H9 (cell line): ENCODE measurements around the gene JTB. TPM values are rescaled to one million over a fixed set of nuclear protein-coding genes. Genes with fewer than 3 reads are reported as not detected.

Experiments
- DNase-seq: peaks from one replicate; pipeline ENCODE4 v3.0.0-alpha.2; 2017
- H2AFZ ChIP-seq: one replicate; pipeline ENCODE4 v1.6.1; 2013; ENCODE audit warnings: mild to moderate bottlenecking, low read length, control low read depth, moderate library complexity
- H2AK5ac ChIP-seq: 2 replicates; pipeline ENCODE4 v1.6.1; 2013; ENCODE audit warnings: low read length, control low read depth, mixed read lengths; ENCODE audit not compliant: insufficient read length
- H2BK120ac ChIP-seq: one replicate; pipeline ENCODE4 v1.6.1; 2013; ENCODE audit warnings: low read depth, mild to moderate bottlenecking, low read length, control low read depth, inconsistent platforms; ENCODE audit not compliant: poor library complexity, severe bottlenecking
- H2BK12ac ChIP-seq: 2 replicates; pipeline ENCODE4 v1.6.1; 2013; ENCODE audit warnings: low read length, control low read depth, mixed read lengths, low read depth; ENCODE audit not compliant: insufficient read length
- H2BK15ac ChIP-seq: 2 replicates; pipeline ENCODE4 v1.6.1; 2013; ENCODE audit warnings: low read depth, low read length, control low read depth
- H2BK20ac ChIP-seq: one replicate; pipeline ENCODE4 v1.6.1; 2013; ENCODE audit warnings: low read depth, mild to moderate bottlenecking, low read length, control low read depth, inconsistent platforms; ENCODE audit not compliant: poor library complexity, severe bottlenecking
- H2BK5ac ChIP-seq: 2 replicates; pipeline ENCODE4 v1.6.1; 2013; ENCODE audit warnings: low read length, control low read depth, mixed read lengths; ENCODE audit not compliant: insufficient read length
- H3K14ac ChIP-seq: 2 replicates; pipeline ENCODE4 v1.6.1; 2013; ENCODE audit warnings: low read length, control low read depth; ENCODE audit not compliant: insufficient read depth
- H3K18ac ChIP-seq: 2 replicates; pipeline ENCODE4 v1.6.1; 2013; ENCODE audit warnings: low read depth, mild to moderate bottlenecking, mixed read lengths, low read length, control low read depth; ENCODE audit not compliant: insufficient read length
- H3K23ac ChIP-seq: 2 replicates; pipeline ENCODE4 v1.6.1; 2013; ENCODE audit warnings: low read length, control low read depth, mixed read lengths, low read depth; ENCODE audit not compliant: insufficient read length
- H3K23me2 ChIP-seq: 2 replicates; pipeline ENCODE4 v1.6.1; 2013; ENCODE audit warnings: low read depth, mild to moderate bottlenecking, mixed read lengths, low read length, control low read depth; ENCODE audit not compliant: insufficient read length, poor library complexity, severe bottlenecking
- H3K27ac ChIP-seq: 2 replicates; pipeline ENCODE4 v1.5.1; 2013; ENCODE audit warnings: low read length, control low read depth, mixed read lengths, low read depth; ENCODE audit not compliant: insufficient read length
- H3K27me3 ChIP-seq: 2 replicates; pipeline ENCODE4 v1.6.1; 2013; ENCODE audit warnings: low read length, control low read depth, inconsistent platforms; ENCODE audit not compliant: insufficient read depth
- H3K4ac ChIP-seq: 2 replicates; pipeline ENCODE4 v1.6.1; 2013; ENCODE audit warnings: low read depth, mild to moderate bottlenecking, control low read depth, inconsistent platforms, low read length, moderate library complexity
- H3K4me1 ChIP-seq: 2 replicates; pipeline ENCODE4 v1.6.1; 2013; ENCODE audit warnings: low read length, control low read depth, inconsistent platforms; ENCODE audit not compliant: insufficient read depth
- H3K4me2 ChIP-seq: 2 replicates; pipeline ENCODE4 v1.6.1; 2013; ENCODE audit warnings: low read length, control low read depth, mixed read lengths; ENCODE audit not compliant: insufficient read length, insufficient read depth
- H3K56ac ChIP-seq: 2 replicates; pipeline ENCODE4 v1.6.1; 2013; ENCODE audit warnings: low read depth, mild to moderate bottlenecking, mixed read lengths, low read length, control low read depth; ENCODE audit not compliant: insufficient read length
- H3K79me1 ChIP-seq: 2 replicates; pipeline ENCODE4 v1.6.1; 2013; ENCODE audit warnings: low read depth, mild to moderate bottlenecking, moderate library complexity, low read length, control low read depth, inconsistent platforms; ENCODE audit not compliant: insufficient read depth, poor library complexity, severe bottlenecking
- H3K79me2 ChIP-seq: 2 replicates; pipeline ENCODE4 v1.6.1; 2013; ENCODE audit warnings: low read length, control low read depth, inconsistent platforms; ENCODE audit not compliant: insufficient read depth
- H3K9ac ChIP-seq: 2 replicates; pipeline ENCODE4 v1.6.1; 2013; ENCODE audit warnings: low read length, control low read depth, mixed read lengths; ENCODE audit not compliant: insufficient read length; ENCODE audit errors: extremely low read depth
- H3K9me3 ChIP-seq: one replicate; pipeline ENCODE4 v1.6.1; 2013; ENCODE audit warnings: low read depth, low read length, inconsistent platforms; ENCODE audit not compliant: control insufficient read depth
- H3T11ph ChIP-seq: one replicate; pipeline ENCODE4 v1.6.1; 2013; ENCODE audit warnings: mild to moderate bottlenecking, low read length, control low read depth, inconsistent platforms
- H4K20me1 ChIP-seq: one replicate; pipeline ENCODE4 v1.6.1; 2013; ENCODE audit not compliant: control insufficient read depth, insufficient read length, insufficient read depth
- H4K5ac ChIP-seq: 2 replicates; pipeline ENCODE4 v1.6.1; 2013; ENCODE audit warnings: low read depth, mild to moderate bottlenecking, mixed read lengths, low read length, control low read depth; ENCODE audit not compliant: insufficient read length
- H4K8ac ChIP-seq: replicated peaks from 2 replicates; pipeline ENCODE4 v1.6.1; 2013; ENCODE audit warnings: low read length, control low read depth, mixed read lengths, low read depth; ENCODE audit not compliant: insufficient read length
- H4K91ac ChIP-seq: 2 replicates; pipeline ENCODE4 v1.6.1; 2013; ENCODE audit warnings: low read depth, mild to moderate bottlenecking, moderate library complexity, mixed read lengths, low read length, control low read depth; ENCODE audit not compliant: insufficient read length
- H3K27ac Mint-ChIP-seq, 3 experiments: 2 replicates in 2 of 3; 3 replicates in 1 of 3; pipeline ENCODE4 v1.8.0; 2020 to 2021; ENCODE audit warnings: mixed read lengths in 3 of 3, mild to moderate bottlenecking in 1 of 3, moderate library complexity in 1 of 3
- H3K27me3 Mint-ChIP-seq: 2 replicates; pipeline ENCODE4 v1.8.0; 2021; ENCODE audit warnings: low read depth, mild to moderate bottlenecking, moderate library complexity, mixed read lengths
- H3K36me3 Mint-ChIP-seq, 3 experiments: 2 replicates in 2 of 3; 3 replicates in 1 of 3; pipeline ENCODE4 v1.8.0; 2020 to 2021; ENCODE audit warnings: low read depth in 3 of 3, mixed read lengths in 3 of 3; ENCODE audit not compliant: insufficient read depth in 1 of 3
- H3K4me1 Mint-ChIP-seq, 2 experiments: 2 replicates each; pipeline ENCODE4 v1.8.0; 2020; ENCODE audit warnings: mixed read lengths in 2 of 2
- H3K4me3 Mint-ChIP-seq, 2 experiments: 2 replicates in 1 of 2; 3 replicates in 1 of 2; pipeline ENCODE4 v1.8.0; 2020 to 2021; ENCODE audit warnings: mild to moderate bottlenecking in 2 of 2, mixed read lengths in 2 of 2, moderate library complexity in 1 of 2
- H3K9me3 Mint-ChIP-seq, 2 experiments: 2 replicates in 1 of 2; 3 replicates in 1 of 2; pipeline ENCODE4 v1.8.0; 2020; ENCODE audit warnings: mild to moderate bottlenecking in 2 of 2, mixed read lengths in 2 of 2, moderate library complexity in 1 of 2
- WGBS: extraction: QIAGEN DNeasy Blood & Tissue Kit; methylation state at CpG from one replicate; pipeline ENCODE4 v1.1.7; 2013; ENCODE audit warnings: missing lambda C conversion rate, low lambda C conversion rate, mixed read lengths; ENCODE audit not compliant: insufficient read length; ENCODE audit errors: extremely low coverage; 5-methylcytosine and 5-hydroxymethylcytosine counted together
- total RNA-seq: library from RNA; stranded (reverse); gene quantifications from 2 replicates; pipeline ENCODE4 v1.2.1, GENCODE V29; 2021
- TF ChIP-seq, protein P1 (sequence below): fragments of 200-600 bp; sonication (generic); conservative IDR thresholded peaks from 3 replicates; pipeline ENCODE4 v1.8.0; 2021; ENCODE audit warnings: antibody characterized with exemption, mild to moderate bottlenecking

The JTB gene
- total RNA-seq, 1 experiment from 2014 or later: 85.4 TPM

DNA sequence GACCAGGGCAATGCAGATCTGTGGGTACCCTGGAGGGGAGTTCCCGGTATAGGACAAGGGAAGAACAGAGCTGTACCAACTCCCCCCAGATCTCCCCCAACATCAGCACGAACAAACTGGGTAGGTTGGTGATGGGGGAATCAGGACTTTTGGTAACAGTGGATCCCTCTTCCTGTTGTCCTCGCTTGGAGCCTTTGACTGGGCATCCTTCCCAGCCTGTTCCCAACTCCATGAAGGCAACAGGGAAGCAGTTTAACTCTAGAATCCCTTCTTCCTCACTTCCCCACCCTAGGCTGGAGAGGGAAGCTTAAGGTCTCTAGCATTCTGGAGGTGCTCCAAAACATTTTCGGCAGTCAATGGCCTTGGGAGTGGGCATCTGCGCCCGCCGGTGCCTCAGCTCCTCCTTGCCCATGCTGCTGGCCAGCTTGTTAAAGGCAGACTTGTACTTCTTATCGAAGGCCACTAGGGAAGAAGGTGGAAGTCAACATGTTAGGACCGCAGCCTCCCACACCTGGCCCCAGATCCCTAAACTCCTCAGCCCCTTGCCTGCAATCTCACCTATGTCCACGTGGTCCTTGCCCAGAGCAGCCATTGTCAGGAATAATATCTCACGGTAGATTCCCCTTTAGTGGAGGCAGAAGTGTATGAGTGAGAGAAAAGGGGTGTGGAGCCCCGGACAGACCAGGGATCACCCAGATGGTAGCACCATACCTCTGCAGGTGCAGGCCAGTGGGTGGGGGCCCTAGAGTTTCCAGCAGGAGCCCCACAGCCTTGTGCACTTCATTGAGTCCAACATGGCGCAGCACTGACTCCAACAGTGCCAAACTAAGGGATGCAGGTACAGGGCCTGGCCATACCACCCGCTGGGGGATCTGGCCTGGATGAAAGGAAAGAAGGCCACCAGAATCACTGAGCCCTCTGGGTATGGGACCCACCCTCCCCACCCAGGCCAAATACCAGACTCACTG, 47.2 kb downstream of the JTB start:
- H2BK120ac ChIP-seq: no peak overlapping the region
- no peak for DNase-seq
- H3K9me3 ChIP-seq: no peaks in the 10 kb centered on the region
- H2BK5ac ChIP-seq: no peak overlapping the region
- no CpG with 5 or more reads among the region's 14 CpGs for WGBS
- H3T11ph ChIP-seq: no peak overlapping the region
- no peak overlapping the region for H2BK15ac ChIP-seq
- Mint-ChIP-seq H3K36me3 (peaks cover 23 to 46% (median 37%) of the 10 kb centered on the region in 3 experiments; a peak in 6 of 7 replicates), H3K27ac (no peak overlapping the region), H3K4me1 (no peaks in the 10 kb centered on the region), H3K9me3 (no peaks in the 10 kb centered on the region), H3K27me3 (no peaks in the 10 kb centered on the region), H3K4me3 (no peak overlapping the region)
- H3K23ac ChIP-seq: no peak overlapping the region
- H4K20me1 ChIP-seq: no peaks in the 10 kb centered on the region
- no peaks in the 10 kb centered on the region for H3K79me1 ChIP-seq
- no peak overlapping the region for H2AFZ ChIP-seq
- no peak overlapping the region for H2AK5ac ChIP-seq
- TF ChIP-seq, protein P1, sequence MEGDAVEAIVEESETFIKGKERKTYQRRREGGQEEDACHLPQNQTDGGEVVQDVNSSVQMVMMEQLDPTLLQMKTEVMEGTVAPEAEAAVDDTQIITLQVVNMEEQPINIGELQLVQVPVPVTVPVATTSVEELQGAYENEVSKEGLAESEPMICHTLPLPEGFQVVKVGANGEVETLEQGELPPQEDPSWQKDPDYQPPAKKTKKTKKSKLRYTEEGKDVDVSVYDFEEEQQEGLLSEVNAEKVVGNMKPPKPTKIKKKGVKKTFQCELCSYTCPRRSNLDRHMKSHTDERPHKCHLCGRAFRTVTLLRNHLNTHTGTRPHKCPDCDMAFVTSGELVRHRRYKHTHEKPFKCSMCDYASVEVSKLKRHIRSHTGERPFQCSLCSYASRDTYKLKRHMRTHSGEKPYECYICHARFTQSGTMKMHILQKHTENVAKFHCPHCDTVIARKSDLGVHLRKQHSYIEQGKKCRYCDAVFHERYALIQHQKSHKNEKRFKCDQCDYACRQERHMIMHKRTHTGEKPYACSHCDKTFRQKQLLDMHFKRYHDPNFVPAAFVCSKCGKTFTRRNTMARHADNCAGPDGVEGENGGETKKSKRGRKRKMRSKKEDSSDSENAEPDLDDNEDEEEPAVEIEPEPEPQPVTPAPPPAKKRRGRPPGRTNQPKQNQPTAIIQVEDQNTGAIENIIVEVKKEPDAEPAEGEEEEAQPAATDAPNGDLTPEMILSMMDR: peak; percentile 26; the same call in 1 of the 3 replicates
- H2BK20ac ChIP-seq: no peak overlapping the region
- no peaks in the 10 kb centered on the region for H3K27me3 ChIP-seq
- H4K8ac ChIP-seq: no peak overlapping the region
- H2BK12ac ChIP-seq: no peak overlapping the region
- H3K9ac ChIP-seq: no peak overlapping the region
- no peaks in the 10 kb centered on the region for H3K79me2 ChIP-seq
- H3K23me2 ChIP-seq: no peaks in the 10 kb centered on the region
- H3K4me2 ChIP-seq: no peak overlapping the region
- no peak overlapping the region for H4K91ac ChIP-seq
- no peak overlapping the region for H3K56ac ChIP-seq
- H3K18ac ChIP-seq: no peak overlapping the region
- no peak overlapping the region for H3K4ac ChIP-seq
- no peak overlapping the region for H3K14ac ChIP-seq
- no peak overlapping the region for H3K27ac ChIP-seq
- no peak overlapping the region for H4K5ac ChIP-seq
- no peaks in the 10 kb centered on the region for H3K4me1 ChIP-seq
